Epidermal melanocyte (primary cell): ENCODE data around the gene RAB28.

Source experiments
- DNase-seq: peaks from one replicate; pipeline ENCODE4 v3.0.0; 2011; ENCODE audit warnings: low spot score; ENCODE audit not compliant: insufficient read length

Gene RAB28

DNA sequence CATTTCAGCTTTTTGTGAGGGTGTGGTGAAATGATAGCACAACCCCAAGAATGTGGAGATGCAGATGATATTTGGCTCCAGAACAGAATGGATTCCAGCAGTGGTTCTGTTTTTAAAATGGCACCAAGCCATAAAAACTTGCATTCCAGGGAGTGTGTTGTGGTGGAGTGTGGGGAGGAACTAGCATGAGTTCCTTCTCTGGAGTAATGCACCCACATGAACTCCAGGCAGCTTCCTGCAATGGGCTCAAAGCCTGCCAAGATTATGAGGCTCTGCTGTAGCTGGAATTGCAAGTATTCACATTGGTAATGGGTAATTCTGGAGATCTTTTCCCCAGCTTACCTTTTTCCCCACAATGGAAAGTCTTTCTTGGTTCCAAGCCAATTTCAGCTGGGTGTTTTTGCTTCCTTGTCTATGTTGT is 161.4 kb downstream of the RAB28 start:
- no peak for DNase-seq
